Putamen (tissue), 1 donor: ENCODE data around the gene SHANK2.
"Not testable (repeated sequence)": the region's sequence is repeated elsewhere in the genome, so short reads cannot be mapped to it uniquely, and the experiment has no call there.

Experiments
- DNase-seq: peaks from one replicate; pipeline ENCODE4 v3.0.0-alpha.2; 2016; ENCODE audit warnings: low spot score

The SHANK2 gene

DNA sequence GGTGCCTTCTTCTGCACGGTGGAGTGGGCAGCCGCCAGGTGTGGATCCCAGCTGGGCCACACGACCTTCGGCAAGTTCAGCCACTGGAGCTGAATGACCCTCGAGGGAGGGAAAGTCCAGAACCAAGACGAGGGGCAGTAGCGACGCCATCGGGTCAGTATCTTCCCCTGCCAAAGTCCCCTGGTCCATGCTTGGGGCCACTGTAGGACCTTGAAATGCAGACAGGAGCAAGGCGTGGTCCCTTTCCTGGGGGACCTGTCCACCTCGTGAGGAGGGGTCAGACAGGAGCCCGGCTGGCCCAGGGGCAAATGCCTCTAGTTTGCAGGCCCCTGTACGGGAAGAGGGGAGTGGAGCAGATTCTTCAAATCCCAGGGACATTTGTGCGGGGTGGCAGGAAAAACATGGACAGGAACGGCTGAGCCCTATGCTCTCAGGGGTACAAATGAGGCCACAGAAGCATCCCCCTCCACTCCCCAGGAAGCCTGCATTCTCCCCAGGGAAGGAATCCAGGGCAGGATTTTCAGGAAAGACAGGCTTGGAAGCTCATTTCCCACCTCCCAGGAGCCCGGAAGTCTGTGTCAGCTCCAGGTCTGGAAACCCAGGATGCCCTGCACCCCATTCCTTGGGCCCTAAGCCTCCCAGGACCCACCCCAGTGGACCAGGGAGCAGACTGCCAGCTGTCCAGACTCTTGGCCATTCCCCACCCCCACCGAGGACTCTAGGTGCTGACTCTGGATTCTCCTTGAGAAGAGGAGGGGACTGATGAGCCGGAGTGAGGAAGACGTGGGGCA is 6.6 kb downstream of the SHANK2 start:
- no peak for DNase-seq

- no peak for DNase-seq
Observed at GRCh38 chr11:71244116-71244810, 8.1 kb downstream of the SHANK2 start.

DNA sequence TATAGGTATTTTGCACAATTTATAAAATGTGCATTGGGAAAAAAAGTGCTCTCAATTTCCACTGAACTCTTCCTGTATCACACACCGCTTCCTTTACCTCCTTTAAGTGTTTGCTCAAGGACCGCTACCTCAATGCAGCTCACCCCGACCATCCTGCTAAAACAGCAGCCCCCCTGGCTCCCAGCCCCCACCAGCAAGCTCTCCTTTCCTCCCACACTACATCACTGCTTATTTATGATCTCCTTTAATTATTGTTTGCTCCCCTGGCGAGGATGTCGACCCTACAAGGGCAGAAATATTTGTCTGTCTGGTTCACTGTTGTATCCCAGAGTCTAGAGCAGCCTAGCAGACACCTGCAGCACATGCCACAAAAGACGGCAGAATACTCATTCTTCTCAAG is 10.0 kb downstream of the SHANK2 start:
- no peak for DNase-seq

GRCh38 chr11:71241721-71242259 is 10.6 kb downstream of the SHANK2 start:
- no peak for DNase-seq

DNA sequence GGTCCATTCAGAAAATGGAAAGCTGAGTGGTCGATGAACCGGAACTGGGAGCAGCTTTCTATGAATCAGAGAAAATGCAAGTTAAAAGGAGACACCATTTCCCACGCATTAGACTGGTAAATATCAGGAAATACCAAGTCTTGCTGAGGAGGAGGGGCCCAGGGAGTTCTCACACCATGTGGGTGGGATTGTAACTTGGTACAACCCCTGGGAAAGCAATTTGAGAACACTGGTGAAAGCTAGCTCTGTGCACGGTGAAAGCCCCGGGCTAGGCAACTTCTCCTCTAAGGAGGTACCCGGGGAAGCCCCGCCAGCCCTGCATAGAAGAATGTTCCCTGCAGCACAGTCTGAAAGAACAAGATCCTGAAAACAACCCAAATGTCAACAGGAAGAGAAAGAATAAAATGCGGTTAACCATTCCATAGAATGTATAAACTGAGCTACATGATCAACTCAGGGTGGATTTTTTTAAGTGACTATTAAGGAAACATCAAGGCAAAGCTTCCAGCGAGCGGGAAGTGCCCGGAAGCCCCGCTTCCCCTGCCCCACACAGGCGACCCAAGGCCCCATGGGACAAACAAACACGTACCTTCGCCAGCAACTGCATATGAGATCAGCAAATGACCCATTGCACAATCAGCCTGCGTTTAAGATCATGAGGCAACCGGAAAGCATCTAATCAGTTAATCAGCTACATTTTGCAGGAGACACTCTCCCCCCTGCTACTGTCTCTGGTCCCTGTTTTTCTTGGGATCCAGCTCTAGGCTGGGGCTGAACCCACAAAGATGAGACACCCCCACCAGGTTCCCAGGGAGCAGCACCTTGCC is 11.3 kb downstream of the SHANK2 start:
- no peak for DNase-seq

DNA sequence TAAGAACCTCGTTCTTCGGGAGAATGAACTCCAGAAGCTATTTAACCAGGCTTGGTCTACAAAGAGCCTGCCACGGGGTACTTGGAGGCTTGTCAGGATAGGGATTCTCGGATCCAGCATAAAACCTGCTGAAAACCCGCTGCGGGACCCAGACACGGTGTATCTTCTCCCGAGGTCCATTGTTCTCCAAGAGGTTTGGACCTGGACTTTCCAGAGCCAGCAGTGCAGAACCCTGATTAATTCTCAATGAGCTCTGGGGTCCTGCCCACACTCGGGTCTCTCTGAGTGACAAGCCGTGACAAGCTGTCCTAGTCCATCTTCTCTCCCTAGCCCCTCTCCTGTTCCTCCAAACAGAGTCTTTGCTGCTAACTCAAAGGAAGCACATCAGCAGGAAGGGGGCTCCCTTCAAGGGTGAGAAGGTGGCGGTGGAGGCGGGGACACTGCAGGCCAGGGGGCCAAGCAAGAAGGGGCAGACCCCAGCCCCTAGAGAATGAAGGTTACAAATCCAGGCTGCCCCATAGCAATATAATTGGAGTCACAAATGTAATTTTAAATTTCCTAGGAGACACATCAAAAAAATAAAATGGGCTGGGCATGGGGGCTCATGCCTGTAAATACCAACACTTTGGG is 12.2 kb downstream of the SHANK2 start:
- no peak for DNase-seq

GRCh38 chr11:71239581-71239980 is 12.8 kb downstream of the SHANK2 start:
- no peak for DNase-seq

DNA sequence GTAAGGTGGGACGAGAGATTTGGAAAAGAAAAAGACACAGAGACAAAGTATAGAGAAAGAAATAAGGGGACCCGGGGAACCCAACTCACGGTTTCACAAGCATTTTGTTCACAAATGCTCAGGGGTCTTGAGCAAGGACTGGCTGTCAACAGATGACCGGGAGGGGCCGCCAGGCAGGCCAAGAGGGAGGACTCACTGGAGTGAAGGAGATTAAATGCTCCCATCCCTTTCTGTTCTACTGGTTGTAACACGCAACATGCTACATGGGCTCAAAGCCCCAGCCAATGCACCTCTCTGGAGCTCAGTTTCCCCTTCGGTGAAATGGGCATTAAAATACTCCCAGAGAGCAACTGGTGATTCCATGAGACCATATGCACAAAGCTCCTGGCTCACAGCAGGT is 13.4 kb downstream of the SHANK2 start:
- no peak for DNase-seq

DNA sequence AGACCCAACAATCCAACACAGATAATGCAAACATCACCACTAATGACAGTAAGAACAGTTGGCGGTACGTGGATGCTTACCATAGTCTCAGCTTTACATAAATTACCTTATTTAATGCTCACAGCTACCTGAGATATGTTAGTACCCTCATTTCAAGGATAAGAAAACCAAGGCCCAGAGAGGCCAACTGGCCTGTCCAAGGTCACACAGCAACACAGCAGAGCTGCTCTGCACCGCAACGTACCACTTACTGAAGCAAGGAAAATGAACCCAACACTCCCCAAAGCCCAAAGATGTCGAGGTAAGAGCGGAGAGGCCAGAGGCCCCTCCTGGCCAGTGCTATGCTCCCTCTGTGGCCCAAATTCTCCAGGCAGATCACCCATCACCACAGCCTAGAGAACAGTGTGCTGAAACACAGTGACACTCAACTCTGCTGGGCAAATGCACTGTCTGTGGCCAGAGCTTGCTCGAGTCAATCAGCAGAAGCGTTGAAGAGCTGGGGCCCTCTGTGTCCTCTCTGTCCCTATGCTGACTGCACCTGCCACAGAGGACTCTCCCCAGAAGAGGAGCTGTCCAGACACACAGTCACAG is 14.0 kb downstream of the SHANK2 start:
- no peak for DNase-seq

DNA sequence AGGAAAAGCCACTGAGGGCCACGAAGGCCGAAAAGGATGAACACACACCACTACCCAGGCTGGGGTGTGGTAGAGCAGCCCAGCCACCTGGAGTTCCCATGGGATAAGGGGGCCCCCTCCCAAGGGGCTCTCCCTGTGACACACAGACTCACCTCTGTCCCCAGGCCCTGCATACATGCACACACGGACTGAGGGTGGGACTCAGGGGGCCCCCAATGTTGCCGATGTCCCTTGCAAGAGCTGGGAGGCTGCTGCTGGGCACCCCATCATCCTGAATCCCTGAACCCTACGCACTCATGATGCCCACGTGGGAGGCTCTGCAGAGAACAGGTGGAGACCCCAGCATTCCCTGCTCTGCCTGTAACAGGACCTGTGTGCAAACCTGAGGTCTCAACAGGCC is 14.5 kb downstream of the SHANK2 start:
- no peak for DNase-seq

- DNase-seq = no peak
Observed at GRCh38 chr11:71236836-71237475, 15.4 kb downstream of the SHANK2 start.

DNA sequence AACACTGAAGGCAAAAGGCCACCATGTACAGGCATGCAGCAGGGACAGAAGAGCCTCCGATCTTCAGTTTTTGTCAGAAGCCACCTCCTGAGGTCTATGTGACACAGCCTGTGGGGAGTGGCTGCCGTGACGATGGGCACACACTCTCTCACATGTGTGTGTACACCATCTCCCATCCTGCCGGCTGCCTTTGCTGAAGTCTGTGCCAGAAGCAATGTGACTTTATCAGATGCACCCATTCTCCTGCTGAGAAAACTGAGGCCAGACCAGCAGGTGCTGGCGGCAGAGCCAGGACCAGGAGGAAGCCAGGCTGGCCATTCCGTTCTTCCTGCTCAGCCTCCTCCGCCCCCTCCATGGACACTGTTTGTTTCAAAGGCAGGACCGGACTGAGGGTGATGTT is 16.7 kb downstream of the SHANK2 start:
- no peak for DNase-seq

DNA sequence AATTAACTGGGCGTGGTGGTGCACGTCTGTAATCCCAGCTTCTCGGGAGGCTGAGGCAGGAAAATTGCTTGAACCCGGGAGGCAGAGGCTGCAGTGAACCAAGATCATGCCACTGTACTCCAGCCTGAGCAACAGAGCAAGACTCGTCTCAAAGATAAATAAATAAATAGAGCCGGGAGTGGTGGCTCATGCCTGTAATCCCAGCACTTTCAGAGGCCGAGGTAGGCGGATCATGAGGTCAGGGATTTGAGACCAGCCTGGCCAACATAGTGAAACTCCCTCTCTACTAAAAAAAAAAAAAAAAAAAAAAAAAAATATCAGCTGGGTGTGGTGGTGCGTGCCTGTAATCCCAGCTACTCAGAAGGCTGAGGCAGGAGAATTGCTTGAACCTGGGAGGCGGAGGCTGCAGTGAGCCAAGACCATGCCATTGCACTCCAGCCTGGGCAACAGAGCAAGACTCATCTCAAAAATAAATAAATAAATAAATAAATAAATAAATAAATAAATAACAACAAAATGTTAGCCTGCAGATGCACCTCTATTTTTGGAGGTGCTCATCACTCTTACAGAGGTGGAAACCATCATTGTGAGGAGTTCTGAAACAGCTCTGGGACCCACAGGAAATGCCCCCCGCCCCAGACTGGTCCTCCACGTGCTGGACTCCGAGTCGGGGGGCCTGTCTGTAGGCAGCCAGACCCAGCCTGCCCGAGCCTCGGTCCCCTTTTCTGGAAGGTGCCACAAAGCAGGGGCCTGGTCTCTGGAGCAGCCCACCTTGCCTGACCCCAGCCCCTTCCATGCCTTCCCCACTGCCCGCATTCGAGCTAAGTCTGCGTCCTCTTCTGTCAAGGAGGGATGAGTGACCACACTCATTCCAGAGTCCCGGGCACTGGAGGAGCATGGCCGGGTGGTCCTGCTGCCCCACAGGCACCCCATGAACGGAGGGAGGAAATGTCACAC is 18.2 kb downstream of the SHANK2 start:
- DNase-seq = not testable (repeated sequence)

GRCh38 chr11:71232364-71232763 is 20.0 kb downstream of the SHANK2 start:
- no peak for DNase-seq

GRCh38 chr11:71228961-71229360 is 23.4 kb downstream of the SHANK2 start:
- DNase-seq = no peak

- DNase-seq = no peak
Observed at GRCh38 chr11:71227058-71227659, 25.2 kb downstream of the SHANK2 start.

DNA sequence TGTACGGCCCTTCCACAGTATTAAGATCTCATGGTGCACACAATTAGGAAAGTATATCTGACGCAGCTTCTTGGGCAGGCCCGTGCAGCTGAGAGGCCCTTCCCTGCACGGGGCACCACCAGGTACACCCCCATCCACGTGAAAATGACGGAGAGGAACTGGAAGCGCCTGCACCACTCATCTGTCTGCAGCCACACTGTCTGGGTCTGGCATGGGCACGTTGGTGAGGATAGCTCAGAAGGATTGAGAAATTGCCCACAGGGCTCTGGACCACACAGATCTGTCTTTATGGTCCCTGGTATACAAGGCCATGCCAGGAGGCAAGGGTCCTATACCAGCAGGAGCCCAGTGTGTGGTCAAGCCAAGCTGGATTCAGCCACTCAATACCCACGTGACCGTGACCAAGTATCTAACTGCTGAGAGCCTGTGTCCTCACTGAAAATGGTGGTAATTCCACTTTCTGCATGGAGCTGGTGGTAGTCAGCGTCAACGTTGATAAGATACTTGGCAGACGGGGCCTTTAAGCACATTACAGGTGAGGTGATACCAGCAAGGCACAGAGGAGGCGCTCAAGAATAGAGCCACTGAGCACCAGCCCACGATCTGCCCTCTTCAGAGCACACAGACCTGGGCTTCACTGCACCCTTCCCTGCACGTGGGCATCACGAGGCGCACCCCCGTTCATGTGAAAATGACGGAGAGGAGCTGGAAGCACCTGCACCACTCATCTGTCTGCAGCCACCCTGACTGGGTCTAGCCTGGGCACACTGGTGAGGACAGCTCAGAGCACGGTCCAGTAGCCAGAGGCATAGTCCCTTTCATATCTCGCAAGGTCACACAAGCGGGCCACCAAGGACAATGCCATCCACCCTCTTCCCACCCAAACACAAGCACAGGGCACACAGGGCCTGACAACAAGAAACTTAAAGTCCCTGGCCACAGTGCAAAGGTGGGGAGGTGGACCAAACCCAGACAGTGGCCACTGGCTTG is 28.4 kb downstream of the SHANK2 start:
- no peak for DNase-seq

DNA sequence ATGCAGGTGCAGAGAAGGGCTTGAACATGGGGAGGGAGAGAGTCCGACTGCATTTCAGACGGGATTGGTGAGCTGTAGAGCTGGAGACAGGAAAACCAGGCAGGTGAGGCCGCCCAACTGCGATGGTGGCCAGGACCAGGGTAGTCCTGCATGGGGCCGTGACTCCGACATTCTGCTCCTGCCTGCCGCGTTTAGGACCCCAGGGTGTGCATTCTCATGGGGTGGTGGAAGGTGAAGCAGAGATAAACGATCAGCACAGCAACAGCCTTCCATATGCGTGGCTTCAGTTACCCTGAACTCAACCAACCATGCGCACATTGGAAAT is 29.3 kb downstream of the SHANK2 start:
- no peak for DNase-seq
